Urinary bladder (tissue), 4 donors: ENCODE measurements around the gene AGAP1. TPM values are rescaled to one million over a fixed set of nuclear protein-coding genes. Genes with fewer than 3 reads are reported as not detected.

Experiments used
- DNase-seq: peaks from one replicate; pipeline ENCODE4 v3.0.0-alpha.2; 2015; ENCODE audit errors: extremely low spot score
- H3K27ac ChIP-seq: one replicate; pipeline ENCODE4 v1.5.1; 2013; ENCODE audit warnings: low read depth, mild to moderate bottlenecking, moderate library complexity
- H3K36me3 ChIP-seq: one replicate; pipeline ENCODE4 v1.6.1; 2013; ENCODE audit warnings: mild to moderate bottlenecking, moderate library complexity; ENCODE audit not compliant: insufficient read depth
- H3K4me1 ChIP-seq: one replicate; pipeline ENCODE4 v1.6.1; 2013; ENCODE audit warnings: mild to moderate bottlenecking, moderate library complexity; ENCODE audit not compliant: insufficient read depth
- H3K4me3 ChIP-seq: one replicate; pipeline ENCODE4 v1.5.1; 2013; ENCODE audit warnings: low read depth, low read length
- WGBS: extraction: QIAGEN DNeasy Blood & Tissue Kit; methylation state at CpG from one replicate; pipeline ENCODE4 v1.1.7; 2013; 5-methylcytosine and 5-hydroxymethylcytosine counted together
- polyA plus RNA-seq: library from polyadenylated mRNA; stranded (reverse); fragments of 200-250 nt; gene quantifications from one replicate; pipeline ENCODE4 v1.2.3, GENCODE V29; 2013
- total RNA-seq: library from RNA; depleted of rRNA; stranded (reverse); fragments of >200 nt; gene quantifications from one replicate; pipeline ENCODE4 v1.2.3, GENCODE V29; 2014
- donor health status: healthy with polysubstance abuse.
- donor health status: healthy.

The AGAP1 gene
- total and polyA plus RNA-seq, 2 donors, result 12.8 to 24.7 TPM

DNA sequence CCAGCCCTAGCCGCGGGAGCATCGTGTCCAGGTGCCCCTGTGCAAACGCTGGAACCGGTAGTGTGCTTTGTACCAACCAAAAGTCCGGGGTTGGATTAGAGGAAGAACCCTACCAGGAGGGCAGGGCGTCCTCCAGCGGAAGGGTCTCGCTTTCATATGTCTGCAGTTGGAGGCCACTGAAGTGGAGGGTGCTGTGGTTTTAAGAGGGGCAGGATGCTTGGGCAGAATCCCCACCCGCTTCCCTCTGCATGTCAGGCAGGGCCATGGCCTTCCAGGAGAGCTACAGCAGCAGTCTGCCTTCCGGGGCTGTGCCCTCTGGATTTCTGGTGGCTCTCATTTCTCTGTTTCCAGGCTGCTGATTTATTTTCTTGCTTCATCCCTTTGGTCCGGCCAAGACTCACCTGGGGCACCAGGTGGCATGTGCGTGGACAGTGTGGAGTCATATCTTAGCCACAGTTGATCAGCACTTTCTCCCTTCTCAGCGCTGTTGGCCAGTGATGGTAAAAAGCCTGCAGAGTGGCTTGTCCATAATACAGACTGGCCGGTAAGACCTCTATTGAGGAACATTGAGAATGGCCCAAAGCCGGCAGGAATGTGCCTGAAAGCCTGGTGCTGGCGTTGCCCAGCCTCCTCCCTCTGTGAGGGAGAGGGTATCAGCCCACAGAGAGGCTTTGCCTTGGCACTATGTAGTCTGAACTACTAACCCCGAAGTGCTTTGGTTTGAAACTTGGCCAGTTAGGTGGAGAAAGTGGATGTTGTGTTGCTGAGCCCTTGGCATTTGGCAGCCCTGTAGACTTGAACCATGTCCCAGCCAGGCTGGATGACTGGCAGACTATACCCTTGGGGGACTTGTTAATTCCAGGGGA, 1.8 kb downstream of the AGAP1 start:
- Histone ChIP-seq H3K4me1 (no peaks in the 10 kb centered on the region), H3K27ac (no peak overlapping the region), H3K4me3 (peak overlapping the region; percentile 77), H3K36me3 (no peaks in the 10 kb centered on the region)
- DNase-seq, result no peak
- WGBS, result 45% methylated on average over 18 of the region's 18 CpGs

DNA sequence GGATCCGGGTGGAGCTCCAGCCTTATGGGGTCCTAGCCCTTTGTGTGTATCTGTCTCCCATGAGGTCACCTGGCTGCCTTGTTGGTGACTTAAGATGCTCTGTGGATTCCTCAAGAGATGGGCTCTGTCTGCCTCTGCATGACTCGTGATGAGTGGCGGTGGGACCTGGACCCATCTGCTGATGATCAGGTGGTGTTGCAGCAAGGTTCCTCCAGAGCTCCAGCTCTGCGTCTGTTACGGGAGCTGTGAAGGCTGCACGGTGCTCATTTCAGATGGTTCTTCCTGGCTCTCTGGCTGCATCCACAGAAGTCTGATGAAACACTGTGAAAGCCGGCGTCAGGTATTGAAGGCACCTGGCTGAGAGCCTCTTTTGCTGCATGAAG, 2.4 kb downstream of the AGAP1 start:
- Histone ChIP-seq H3K4me3 (no peak overlapping the region), H3K4me1 (no peaks in the 10 kb centered on the region)

DNA sequence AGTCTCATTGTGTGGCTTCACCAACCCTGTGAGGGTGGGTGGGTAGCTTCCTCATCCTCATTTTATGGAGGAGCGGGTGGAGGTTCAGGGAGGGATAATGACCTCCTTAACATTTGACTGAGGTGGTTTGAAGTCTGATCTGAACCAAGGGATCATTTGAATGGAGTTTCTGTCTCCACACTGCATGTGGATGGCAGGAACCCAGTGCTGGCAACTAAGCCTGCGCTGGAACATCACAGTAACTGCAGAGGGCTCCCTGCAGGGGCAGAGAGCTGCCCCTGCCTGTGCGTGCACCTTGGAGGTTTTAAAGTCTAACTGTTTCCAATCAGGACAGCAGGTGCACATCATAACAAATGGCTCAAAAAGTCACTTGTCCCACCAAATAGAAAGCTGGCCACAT, 3.3 kb downstream of the AGAP1 start:
- WGBS, result 91% methylated on average over 3 of the region's 3 CpGs
- Histone ChIP-seq H3K4me3 (no peak overlapping the region), H3K36me3 (no peaks in the 10 kb centered on the region), H3K4me1 (no peaks in the 10 kb centered on the region), H3K27ac (no peak overlapping the region)
- DNase-seq, result no peak

More for the DNA sequence above, 2.4 kb downstream of the AGAP1 start:
- 90% methylated on average over 8 of the region's 8 CpGs for WGBS
- Histone ChIP-seq H3K27ac (no peak overlapping the region), H3K36me3 (no peaks in the 10 kb centered on the region)
- DNase-seq, result no peak

DNA sequence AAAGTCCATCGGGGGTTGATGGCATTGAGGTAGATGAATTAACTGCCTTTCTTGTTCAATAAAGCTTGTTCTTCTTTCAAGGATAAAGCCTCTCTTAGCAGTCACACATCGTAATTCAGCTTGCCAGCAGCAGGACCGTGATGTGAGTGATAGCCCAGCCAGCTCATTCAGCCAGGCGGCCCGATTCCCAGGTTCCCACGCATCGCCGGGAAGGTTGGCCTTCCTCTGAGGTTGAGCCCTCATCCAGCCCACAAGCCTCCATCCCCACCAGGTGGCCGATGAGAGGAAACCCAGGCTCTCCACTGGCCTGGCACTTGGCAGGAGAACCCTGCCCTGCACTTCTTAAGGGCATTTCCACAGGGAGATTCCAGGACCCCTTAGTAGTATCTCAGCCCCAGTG, 4.7 kb downstream of the AGAP1 start:
- Histone ChIP-seq H3K36me3 (no peaks in the 10 kb centered on the region), H3K4me3 (no peak overlapping the region), H3K27ac (no peak overlapping the region), H3K4me1 (no peaks in the 10 kb centered on the region)
- WGBS, result 75% methylated on average over 9 of the region's 9 CpGs
- DNase-seq, result no peak

DNA sequence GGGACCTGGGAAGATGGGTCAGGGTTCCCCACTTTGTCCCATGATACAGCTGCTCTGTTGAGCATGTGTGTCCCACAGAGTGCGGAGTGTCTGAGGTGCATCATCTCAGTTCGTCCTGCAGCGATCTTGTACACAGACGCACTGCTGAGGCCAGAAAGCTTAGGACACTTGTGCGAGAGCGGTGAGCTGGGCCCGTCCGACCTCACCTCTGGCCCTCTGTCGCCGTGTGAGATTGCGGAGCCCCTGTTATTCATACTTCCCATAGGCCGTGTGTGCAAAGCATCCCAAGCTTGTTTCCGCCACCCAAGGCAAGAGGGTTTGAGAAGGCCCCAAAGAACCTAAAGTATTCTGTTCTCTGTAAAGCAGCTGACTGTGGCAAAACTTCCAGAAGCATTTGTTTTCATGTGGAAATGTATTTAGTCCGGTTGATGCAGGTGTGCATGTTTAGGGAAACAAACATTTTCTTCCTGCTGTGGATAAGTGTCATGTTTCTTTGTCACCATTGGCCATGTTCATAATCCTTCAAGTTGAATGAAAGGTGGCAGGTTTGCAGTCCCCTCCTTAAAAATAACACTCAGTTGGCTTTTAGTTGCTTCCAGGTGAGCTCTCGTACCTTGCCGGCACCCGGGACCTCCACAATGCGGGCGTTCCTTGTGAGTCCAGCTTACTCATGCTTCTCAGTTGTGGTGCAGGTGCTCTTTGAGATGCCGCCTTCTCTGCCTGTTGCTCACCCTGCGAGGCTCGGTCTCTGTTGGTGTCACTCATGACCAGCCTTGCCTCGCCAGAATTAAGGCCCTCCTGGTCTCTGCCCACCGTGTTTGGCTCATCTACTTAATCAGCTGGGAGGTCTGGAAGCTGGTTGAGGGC, 5.3 kb downstream of the AGAP1 start:
- Histone ChIP-seq H3K36me3 (no peaks in the 10 kb centered on the region), H3K27ac (no peak overlapping the region), H3K4me1 (no peaks in the 10 kb centered on the region), H3K4me3 (no peak overlapping the region)
- no peak for DNase-seq
- WGBS, result 92% methylated on average over 24 of the region's 24 CpGs

DNA sequence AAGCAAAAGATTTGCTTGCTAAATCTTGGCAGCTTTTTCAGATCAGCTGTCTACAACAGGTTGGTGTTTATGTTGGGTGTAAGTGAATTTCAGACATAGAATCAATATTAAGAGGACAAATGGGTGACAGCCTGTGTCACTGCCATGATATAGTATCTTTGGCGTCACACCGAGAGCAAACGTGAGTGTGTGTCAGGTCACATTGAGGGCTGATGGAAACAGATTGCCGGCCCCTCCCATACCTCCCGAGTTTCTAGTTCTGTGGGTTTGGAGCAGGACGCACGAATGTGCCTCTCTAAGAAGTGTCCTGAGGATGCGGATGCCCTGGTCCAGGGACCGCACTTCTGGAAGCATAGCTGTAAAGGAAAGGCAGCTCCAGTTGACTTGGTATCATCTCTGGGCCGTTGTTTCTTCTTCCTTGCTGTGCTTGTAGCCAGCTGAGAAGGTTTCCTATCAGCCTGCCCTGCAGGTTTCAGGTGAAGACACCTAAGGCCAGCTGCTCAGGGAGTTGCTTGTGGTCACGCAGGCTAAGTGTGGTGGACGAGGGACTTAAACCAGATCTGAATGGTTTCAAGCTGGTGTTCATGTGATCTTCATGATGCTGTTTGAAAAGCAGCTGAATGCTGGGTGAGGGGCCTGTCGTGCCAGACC, 6.4 kb downstream of the AGAP1 start:
- H3K27ac ChIP-seq, result no peak overlapping the region
- no peak overlapping the region for H3K4me3 ChIP-seq
- no peaks in the 10 kb centered on the region for H3K36me3 ChIP-seq
- no peaks in the 10 kb centered on the region for H3K4me1 ChIP-seq
- no peak for DNase-seq
- WGBS, result 91% methylated on average over 13 of the region's 13 CpGs

DNA sequence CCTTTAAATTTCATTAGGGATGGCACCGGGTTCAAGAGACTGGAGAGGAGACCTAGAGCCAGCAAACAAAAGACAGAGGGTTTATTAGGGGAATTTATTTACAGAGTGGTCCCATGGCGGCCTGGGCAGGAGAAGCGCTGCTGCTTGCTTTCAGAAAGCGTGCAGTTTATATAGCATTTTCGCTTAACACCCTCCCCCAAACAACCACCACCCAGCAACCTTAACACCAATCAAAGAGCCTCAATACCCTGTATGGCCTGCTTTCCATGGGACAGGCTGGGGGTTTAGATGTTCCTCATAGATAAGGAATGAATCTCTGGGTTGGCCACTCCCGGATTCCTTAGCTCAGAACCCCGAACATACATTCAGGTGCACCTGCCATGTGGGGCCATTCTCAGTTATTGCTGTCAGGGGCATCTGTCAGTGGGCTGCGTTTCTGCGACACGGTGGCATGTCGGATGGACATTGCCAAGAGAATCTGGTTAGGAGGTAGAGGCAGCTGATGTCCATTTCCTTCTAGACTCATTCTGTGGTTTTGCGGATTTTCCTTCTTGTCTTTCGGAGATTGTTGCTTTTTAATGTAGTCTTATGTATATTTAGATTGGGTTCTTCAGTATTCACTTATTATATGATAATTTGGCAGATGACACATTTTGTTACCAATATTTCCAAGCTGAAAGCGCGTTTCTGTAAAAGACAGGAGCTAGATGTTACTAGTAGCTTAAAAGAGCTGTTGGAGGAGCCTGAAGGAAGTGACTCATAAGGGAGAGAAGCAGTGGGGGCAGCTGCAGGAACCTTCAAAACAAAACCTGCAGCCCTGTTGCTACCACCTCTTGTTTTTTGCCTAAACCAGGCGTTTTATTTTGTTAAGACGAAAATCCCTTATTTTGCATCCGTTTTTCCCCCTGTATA, 7.2 kb downstream of the AGAP1 start:
- H3K4me1 ChIP-seq, result no peaks in the 10 kb centered on the region
- 80% methylated on average over 18 of the region's 18 CpGs for WGBS
- no peak overlapping the region for H3K4me3 ChIP-seq
- no peaks in the 10 kb centered on the region for H3K36me3 ChIP-seq
- H3K27ac ChIP-seq, result no peak overlapping the region
- no peak for DNase-seq

DNA sequence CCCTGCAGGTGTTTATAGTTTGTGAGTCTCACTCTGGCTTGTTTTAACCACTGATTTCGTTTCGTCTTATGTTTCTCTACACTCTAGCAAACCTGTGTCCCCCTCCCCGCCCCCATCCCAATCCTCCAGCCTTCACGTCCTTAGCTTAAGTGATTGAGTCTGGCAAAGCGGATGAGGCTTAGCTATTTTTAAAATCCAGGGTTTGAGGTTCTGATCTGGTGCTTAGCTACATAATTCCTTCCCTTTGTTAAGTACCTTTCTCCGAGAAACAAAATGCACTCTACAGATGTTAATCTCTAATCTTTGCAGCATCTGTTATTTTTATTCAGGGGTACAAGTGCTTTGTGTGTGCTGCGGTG, 7.8 kb downstream of the AGAP1 start:
- Histone ChIP-seq H3K36me3 (no peaks in the 10 kb centered on the region), H3K27ac (no peak overlapping the region), H3K4me3 (no peak overlapping the region), H3K4me1 (no peaks in the 10 kb centered on the region)
- 60% methylated on average over 7 of the region's 7 CpGs for WGBS
- no peak for DNase-seq

DNA sequence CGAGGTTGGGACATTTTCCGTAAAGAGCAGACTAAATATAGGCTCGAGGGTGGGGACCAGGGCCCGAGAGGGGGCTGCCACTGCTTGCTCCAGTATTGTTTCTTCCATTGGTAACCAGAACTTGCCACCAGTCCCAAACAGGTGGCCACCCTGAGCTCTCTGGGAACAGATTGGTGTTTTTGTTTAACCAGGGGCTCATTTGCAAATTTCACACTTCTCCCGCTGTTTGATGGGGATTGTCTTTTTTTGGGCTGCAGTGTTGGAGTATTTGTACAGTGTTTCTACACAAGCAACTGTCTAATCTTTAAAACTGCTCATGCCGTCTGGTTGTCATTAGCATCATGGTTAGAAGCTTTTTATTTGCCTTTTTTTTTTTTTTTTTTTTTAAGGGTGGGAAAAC, 8.5 kb downstream of the AGAP1 start:
- Histone ChIP-seq H3K36me3 (no peaks in the 10 kb centered on the region), H3K4me3 (no peak overlapping the region), H3K4me1 (no peaks in the 10 kb centered on the region), H3K27ac (no peak overlapping the region)
- 70% methylated on average over 6 of the region's 6 CpGs for WGBS
- DNase-seq, result no peak

DNA sequence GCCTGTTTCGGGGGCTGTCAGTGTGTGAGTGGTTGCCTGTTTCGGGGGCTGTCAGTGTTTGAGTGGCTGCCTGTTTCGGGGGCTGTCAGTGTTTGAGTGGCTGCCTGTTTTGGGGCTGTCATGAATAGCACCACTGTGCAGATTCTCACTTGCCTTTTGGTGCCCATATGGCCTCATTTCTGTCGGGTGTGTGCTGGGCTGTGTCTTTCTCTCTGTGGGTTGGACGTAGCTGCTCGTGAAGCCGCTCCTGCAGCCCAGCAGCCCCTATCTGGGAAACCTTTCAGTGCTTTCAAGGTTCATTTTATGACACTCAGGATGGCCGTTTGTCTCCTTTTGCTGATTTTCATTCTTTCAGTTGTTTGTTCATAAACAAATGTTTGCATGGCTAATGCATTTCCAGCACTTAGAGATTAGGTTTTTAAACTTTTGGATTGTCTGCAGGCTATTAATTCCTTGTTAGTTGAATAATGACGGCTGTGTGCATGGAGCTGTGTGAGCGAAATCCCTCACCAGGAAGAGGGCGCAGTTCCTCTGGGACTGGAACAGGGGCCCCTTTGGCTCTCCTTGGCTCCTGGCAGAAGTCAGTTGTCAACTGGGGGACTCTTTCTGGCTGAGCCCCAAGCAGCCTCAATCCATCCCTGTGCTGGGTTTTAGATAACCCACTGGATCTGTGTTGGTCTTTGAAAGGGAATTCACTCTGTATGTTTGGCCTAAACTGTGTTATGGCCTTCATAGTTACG, 10.8 kb downstream of the AGAP1 start:
- DNase-seq, result no peak
- Histone ChIP-seq H3K36me3 (no peaks in the 10 kb centered on the region), H3K4me1 (no peaks in the 10 kb centered on the region), H3K4me3 (no peak overlapping the region), H3K27ac (no peak overlapping the region)
- 75% methylated on average over 12 of the region's 12 CpGs for WGBS

DNA sequence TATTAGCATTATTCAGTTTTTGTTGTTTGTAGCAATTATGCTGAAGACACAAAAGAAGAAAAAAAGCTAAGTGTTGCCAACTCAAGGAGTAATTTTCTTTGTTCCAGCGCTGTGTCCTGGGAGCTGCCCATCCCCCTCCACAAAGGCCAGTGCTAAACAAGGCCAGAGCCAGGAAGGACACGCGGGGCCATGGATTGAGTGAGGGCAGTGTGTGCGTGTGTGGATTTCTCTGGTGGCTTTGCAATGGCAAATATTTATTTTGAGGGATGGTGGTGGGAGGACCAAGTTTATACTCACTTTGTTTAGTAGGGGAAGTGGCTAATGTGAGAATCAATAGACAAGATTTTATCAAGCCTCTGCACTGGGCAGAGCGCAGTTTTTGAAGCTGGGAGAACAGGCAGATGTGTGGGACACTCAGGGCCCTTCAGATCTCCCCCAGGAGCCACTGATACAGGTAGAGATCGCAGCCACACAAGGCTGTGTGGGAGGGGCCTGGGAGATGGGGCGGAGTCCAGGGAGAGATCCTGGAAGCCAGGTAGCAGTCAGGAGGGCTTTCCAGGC, 11.4 kb downstream of the AGAP1 start:
- Histone ChIP-seq H3K4me3 (no peak overlapping the region), H3K36me3 (no peaks in the 10 kb centered on the region), H3K27ac (no peak overlapping the region), H3K4me1 (no peaks in the 10 kb centered on the region)
- DNase-seq, result no peak
- WGBS, result 60% methylated on average over 7 of the region's 7 CpGs

DNA sequence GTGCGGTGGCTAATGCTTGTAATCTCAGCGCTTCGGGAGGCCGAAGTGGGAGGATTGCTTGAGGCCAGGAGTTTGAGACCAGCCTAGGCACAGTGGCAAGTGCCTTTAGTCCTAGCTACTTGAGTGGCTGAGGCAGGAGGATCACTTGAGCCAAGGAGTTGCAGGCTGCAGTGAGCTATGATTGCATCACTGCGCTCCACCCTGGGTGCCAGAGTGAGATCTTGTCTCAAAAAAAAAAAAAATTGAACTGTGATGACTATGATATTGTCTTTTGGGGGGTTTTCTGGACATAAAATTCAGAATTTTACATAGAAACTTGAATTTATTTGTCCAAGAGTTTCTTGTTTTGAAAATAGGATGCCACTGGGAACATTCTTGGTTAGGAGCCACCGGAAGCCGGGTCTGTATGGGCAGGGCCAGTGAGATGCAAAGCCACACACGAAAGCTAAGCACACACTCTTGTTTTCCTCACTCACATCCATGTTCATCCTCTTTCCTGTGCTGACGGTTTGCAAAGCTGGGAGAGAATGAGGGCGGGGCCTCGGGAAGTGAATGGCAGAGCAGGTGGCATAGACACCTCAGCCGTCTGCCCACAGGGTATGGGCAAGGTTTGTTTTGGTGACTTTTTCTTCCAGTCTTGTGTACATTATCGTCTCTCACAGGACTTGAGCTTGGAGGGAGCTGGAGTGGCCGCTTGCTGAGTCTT, 12.6 kb downstream of the AGAP1 start:
- Histone ChIP-seq H3K27ac (no peak overlapping the region), H3K36me3 (no peaks in the 10 kb centered on the region), H3K4me3 (no peak overlapping the region), H3K4me1 (no peaks in the 10 kb centered on the region)
- 85% methylated on average over 14 of the region's 14 CpGs for WGBS
- DNase-seq, result no peak
